HG03280 (cell line): ENCODE measurements around the gene CLHC1.

ENCODE experiments used
- ATAC-seq: cut with Tn5 transposase; IDR thresholded peaks from one replicate; pipeline ENCODE4 v1.9.1; 2021; ENCODE audit warnings: mild to moderate bottlenecking, moderate library complexity; ENCODE audit not compliant: unreplicated experiment

The CLHC1 gene

DNA sequence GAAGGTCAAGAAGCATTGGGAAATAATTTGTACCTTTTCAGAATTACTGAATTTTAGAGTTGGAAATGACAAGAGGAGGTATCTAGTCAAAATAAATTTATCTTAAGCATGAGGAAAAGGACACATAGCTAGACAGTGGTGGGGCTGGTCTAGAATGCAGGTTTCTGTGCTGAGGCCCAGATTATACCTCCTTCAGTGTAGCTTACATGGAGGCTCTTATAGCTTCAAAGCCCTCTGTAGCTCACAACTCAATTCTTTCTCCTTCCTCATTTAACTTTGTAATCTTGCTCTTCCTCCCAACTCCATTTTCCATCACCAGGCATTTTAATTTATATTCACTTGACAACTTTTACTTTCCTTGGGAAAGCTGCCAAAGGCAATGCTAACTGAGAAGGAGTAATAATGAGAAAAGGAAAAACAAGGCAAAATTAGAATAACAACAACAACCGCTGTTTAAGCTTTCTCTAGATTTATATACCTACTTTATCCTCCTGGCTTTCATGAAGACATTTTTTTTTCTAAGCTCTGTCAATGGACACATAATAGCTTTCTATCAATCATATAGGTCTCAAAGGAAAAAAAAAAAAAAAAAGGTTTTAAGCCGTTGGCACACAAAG lies 58.5 kb downstream of the CLHC1 start:
- ATAC-seq: no peak

DNA sequence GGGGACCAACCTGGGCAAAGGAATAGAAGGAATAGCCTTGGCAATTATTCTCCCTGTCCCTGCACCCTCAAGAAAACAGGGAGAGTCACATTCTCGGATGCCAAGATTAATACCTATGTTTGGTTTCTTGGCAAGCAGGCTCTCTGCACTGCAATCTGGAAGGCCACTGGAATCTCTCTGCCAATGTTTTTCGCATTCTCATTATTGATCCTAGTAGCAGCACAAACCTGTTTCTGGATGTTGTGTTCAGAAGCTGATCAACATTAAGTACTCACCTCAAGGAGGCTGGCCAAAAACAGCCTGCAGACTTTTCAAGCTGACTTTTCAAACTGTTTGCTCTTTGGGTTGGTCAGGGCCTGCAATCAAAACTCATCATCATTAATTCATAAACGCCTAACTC lies 62.2 kb downstream of the CLHC1 start:
- no peak for ATAC-seq

DNA sequence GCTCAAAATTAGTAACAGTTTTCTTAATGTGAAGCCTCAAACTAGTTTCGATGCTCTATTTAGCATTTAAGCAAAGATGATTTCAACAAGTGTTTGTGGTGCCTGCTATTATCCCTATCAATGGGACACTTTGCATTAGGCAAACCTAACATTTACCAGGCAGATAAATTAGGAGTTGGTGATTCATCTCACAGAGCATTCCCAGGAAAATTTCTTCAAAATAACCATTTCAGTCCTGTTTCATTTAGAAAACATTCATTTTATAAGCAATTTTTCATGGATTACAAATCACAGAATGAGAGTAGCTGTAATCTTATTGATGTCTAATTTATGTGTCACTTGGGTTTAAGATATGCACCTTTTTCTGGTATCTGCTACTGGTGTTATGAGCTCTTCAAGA lies 62.7 kb downstream of the CLHC1 start:
- no peak for ATAC-seq

DNA sequence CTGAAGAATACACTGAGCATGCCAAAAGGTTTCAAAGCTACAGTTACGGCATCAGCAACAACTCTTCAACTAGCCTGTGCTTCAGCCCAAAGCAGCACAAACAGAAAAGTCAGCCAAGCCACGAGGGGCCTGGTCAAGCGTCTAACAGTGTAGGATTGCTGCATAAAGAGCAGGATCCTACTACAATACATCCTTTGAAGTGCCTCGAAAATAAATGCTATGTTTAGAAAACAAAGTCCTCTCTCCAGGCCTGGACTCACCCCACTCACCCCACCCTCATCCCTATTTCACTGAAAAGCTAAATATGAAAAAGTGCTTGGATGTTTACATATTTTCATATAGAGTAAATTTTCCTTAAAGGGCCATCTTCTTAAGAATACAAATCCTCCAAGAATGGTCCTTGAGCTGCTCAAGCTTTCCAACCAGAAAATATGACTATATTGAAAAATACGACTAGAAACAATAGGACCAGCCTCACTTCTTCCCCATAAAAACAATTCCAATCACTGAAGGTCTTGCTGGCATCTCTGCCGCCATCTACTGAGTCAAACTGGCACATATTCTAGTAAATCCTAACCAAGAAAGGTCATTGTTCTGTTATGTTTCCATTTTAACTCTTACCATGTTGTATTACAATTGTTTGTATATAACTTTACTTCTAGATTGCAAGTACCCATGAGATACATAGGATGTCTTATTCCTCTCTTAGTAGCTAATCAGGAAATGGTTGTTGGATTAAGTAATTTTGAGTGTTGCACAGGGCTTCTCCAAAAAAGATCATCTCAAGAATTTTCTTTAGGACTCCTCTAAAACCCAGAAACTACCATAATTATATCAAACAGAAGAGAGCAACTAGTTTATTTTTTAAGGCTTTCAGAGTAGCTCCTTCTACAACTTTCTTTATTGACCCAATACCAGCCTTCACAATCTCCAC lies 63.6 kb downstream of the CLHC1 start:
- no peak for ATAC-seq

DNA sequence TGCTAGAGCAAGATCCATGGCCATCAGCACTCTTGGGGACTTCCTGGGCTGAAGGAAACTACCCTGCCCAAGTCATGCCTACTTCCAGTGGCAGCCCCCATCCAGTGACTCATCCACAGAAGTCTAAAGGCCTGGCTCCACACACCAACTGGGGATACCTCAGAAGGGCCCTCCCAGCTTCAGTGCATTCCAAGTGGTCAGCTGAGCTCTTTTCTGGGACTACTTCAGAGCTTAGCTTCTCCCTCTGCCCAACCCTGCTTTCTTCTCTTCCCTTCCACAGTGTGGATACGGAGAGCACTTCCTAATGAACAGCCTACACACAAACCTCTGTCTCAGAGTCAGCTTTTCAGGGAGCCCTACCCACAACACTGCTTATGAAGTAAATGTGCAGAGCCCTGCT lies 66.5 kb downstream of the CLHC1 start:
- no peak for ATAC-seq

DNA sequence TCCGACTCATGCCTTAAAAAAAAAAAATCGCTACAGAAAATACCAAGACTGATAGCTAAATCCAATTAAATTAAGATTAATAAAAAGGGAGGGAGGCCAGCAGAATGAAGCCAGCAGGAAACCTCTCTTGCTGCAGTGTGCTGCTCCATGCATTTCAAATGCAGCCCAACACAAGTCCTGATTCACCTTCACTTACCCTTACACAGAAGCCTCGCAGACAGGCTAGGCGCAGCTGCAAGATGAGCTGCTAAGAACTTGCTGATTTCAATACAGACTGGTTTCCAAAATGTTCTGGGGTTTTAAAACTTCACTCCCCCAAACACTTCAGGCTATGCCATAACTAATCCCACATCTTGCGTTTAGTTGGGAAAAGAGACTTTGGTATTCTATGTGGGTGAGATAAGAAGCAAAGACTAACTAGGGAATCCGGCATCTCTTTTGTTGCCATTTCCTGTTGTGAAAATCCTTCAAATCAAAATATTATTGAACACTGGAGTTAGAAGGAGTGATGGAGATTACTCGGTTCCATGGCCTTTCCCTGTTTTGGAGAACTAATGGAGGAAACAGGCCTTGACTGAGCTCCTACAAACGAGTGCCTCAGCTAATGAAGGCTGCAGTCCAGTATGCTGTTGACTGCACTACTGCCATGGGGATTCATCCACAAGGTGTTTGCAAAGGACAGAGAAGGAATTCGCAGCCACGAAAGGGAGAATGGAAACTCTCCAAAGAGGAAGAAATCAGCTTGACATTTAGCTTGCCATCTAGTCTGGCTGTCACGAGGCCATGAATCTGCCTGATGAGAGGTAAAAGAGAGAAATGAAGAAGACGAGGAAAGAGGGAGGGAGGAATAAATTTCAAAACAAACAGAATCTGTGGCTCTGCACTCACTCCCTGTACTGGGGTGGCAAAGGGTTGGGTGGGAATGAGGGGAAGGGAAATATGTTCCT lies 67.3 kb downstream of the CLHC1 start:
- no peak for ATAC-seq

DNA sequence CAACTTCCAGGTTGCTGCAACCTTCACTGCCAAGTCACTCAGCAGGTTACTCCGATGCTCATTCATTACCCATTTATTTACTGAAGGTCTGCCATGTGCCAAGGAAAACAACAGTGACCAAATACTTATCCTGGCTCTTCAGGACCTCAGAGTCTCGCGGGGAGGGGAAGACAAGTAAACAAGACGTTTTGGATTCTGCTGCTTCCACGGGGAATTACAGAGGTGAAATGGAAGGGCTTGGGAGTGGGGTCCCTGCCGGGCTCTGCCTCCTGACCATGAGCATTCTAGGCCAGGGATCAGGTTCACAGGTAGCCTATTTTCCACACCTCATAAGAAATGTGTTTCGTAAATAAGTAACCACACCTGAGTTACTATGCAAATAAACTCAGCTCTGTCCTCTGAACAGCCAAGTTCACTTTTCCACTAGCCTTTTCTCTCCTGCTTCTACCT lies 68.1 kb downstream of the CLHC1 start:
- no peak for ATAC-seq

DNA sequence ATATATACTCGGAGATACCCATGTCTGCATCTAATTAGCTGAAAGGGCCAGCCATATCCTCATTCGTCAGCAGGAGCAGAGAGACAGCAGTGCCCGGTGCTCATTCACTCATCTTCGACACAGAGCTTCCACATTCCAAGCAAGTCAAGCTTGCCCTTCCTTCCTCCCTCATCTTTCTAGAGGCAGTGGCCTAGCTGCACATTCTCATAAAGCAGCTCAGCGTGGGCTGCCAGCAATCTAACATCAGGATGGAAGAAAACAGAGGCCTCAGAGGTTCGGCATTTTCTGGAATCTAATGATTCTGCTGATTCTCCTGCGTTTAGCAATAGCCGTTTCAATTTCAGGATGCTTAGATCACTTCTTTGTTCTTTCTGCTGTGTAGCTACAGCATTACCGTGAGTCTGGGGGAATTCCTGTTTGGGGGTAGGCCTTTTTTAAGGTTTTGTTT lies 68.8 kb downstream of the CLHC1 start:
- no peak for ATAC-seq

DNA sequence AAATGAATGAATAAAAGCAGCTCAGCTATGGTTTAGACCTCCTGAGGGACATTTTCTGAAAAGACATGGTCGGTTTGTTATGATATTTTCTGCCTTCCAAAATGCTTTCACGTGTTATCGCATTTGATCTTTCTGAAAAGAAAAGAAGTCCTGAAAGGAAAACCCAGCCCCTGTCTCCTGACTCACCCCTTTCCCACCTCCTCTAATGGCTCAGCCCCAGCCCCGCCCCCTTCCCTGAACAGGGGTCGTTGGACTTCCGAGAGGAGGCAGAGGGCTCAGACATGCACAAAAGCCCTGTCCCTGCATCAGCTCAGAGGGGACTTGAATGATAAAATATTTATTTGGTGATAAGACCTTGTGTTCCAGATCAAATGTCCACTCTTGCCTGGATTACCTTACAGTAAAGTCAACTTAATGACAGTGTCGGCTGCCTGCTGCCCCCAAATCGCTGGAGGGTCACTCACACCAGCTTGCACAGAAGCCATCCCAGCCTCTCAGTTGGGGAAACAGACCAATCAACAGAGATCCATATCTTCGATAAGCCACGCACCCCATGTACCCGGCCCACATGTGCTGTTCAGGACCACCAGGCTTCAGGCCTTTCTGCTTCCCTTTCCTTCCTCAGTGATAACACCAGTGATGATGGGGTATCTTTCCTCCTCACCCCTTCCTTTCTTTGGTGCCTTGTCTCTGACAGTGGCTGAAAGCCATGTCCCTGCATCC lies 69.6 kb downstream of the CLHC1 start:
- ATAC-seq: no peak

DNA sequence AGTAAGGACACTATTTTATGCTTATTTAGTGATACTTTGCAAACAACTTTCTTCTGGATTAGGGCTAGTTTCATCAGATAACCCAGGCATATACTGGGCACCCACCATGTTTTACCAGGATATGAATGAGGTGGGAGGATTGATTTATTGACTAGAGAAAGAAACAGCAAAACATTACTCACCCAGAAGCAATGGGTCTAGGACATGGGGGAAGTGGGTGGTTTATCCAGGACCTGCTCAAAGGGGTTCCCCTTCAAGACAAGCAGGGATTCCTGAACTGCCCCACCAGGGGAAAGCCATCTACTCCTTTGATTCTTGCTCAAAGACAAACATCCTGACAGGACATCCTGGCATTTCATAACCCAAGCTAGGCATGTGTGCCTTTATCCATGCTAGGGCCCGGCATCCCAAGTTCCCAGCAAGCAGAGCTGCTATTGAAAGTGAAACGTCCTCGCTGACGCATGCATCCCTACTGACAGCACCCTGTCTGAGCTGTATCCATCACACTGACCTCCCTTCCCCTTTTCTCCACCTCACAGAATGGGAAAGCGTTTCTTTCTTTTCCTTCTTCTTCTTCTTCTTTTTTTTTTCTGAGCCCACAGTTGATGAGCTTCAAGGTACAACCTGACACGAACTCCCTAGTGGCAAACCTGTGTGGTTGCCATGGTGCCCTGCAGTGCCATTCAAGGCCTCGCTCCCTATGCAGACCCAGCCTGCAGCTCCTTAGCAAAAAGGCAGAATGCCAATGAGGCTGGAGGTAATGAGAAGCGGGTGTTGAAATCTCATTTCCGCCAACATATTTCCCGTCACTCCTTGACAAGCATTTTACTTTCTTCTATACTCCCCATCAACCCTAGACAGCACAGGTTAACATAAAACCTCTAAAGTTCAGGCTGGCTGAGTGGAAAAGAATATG lies 70.5 kb downstream of the CLHC1 start:
- no peak for ATAC-seq

DNA sequence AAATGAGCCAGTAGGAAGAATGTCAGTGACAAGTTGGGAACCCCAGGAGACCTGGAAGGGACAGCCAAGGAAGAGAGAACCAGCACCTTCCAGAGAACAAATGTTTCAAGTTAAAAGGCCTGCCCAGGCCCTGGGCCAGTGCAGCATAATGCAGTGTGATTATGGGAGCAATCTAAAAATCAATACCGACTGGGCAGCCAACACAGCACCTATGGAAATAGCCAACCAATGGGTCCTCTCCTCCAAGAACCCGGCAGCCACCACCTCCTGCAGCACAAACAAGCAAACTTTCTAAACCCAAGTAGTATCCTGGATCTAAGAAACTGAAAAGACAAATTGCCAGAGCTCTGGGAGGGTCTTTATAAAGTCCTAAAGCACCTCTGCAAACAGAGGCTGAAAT lies 71.7 kb downstream of the CLHC1 start:
- ATAC-seq: no peak

DNA sequence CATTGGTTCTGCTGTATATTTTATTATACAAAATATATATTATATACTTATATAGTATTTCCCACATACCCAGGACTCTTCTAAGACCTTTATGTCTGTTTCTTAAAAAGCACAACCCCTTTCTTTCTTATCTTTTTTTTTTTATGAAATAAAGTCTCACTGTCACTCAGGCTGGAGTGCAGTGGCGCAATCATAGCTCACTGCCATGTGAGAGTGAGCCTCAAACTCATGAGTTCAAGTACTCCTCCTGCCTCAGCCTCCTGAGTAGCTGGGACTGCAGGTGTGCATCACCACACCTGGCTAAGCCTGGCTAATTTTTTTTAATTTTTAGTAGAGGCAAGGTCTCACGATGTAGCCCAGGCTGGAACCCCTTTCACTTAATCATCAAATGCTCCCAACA lies 72.3 kb downstream of the CLHC1 start:
- no peak for ATAC-seq

DNA sequence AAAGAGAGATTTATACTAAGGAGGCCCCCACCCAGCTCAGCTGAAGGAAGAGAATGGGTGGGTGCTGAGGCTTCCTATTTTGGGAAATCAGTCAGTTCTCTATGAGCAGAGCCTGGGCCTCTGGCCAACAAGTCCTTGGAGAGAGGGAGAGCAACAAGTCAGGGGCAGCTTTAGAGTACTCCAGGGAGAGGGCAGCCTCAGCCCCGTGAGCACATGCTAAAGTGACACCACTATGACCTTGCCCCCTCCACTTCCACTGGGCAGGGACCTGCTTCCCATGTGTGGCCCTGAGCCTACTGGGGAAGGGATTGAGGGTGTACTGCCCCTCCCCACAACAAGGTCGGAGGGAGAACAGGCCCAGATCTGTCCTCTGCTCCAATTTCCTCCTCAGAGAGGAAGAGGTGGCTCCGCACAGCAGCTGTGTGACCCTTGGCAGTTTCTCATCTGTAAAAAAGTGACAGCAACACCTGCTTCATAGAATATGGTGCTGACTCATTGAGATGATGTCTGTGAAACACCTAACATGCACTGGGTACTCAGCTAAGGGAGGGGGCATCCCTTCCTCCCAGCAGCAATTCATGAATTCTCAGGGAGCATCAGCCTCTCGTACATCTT lies 72.9 kb downstream of the CLHC1 start:
- ATAC-seq: peak; percentile 45

DNA sequence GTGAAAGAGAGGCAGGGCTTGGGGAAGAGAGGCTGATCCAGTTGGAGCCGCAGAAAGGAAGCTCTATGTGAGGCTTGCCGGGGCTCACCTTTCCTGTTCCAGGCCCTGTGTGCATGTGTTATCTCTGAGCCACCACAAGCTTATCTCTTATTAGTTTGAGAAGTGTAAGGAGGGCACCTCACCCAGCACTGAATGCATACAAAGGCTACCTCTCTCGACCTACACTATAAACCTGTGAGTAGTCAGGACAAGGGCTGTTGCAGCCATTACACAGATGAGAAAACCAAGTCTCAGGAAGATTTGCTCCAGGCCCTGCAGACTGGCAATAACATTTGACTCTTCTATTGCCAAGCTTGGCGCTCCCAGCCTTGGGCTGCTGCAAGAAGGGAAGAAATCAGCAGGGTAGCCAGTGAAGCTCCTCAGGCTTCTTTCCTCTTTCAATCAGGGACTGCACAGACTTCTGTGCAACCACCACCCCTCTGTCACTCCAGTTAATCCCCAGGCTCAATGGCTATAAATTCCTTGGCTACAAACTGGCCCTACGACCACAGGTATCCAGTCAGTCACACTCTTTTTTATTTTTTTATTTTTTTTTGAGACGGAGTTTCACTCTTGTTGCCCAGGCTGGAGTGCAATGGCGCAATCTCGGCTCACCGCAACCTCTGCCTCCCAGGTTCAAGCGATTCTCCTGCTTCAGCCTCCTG lies 73.8 kb downstream of the CLHC1 start:
- ATAC-seq: no peak

DNA sequence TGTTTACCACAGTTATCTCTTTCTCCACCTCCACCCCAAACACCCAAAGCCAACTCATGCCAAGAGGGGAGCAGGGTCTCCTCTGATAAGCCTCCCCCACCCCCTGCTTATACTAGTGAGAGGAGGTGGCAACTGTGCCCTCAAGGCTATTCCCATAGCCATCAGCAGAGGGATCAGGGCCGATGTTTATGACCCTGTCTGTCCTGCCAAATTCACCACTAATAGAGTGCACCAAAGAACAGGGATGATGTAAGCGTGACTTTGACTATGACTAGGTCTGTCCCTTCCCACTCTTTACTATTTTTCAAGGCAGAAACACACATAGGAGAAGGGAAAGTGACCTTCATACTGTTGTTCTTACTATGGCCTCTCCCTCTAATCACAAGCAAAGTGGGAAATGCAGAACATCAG lies 74.6 kb downstream of the CLHC1 start:
- no peak for ATAC-seq

DNA sequence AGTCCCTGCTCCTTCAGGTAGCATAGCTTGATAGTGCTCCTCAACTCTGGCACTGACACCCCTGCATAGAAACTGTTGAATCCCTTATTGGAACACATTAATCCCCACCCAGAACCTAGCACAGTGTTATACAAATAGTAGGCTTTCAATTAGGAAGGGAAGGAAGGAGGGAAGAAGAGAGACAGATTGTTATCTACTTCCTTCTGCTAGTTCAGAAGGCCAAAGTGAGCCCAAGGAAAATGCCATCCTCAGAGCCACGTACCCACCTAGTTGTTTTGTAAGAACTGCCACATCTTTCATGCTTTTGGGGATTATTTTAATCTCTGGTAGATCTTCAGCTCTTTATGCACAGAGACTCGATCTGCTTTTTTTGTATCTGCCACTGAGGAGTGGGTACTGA lies 75.1 kb downstream of the CLHC1 start:
- no peak for ATAC-seq

DNA sequence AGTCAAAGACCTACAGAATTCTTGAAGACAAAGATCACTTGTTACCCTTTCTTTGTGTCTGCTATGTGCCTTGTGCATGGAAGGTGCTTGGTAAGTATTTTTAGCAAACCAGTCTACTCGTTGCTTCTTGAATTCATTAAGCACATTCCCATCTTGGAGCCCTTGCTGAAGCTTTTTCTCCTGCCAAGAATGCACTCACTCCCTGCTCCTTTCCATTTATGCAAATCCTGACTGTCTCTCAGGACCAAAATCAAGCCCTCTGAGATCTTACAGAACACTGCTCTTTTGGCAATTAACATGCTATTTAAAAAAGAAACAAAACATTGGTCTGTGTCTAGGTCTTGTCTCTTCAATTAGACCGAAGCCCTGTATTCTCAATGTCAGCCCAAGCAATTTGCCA lies 75.8 kb downstream of the CLHC1 start:
- no peak for ATAC-seq

DNA sequence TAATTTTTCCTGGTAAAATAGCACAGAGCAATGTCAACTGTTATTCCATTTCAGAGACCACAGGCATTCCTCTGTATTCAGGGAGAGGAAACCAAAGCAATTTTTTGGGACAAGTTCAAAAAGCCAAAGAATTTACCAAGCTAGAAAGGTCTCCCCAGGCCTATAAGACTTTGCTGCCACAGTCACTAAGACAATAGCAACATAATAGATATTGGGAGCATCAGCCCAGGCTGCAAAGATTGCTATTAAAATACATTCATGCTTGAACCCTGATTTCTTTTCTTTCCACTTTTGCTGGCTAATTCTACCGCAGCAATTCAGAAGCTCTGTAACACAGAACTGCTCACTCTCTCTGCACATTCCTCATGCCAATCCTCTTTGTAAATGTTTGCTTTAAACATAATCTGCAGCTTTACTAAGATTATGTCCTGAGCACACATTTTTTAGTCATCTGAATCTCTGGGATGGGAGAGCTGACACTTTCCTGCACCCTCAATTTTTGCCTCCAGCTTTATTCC lies 76.3 kb downstream of the CLHC1 start:
- ATAC-seq: no peak
